ENCODE measurements around the gene CENPF.

DNA sequence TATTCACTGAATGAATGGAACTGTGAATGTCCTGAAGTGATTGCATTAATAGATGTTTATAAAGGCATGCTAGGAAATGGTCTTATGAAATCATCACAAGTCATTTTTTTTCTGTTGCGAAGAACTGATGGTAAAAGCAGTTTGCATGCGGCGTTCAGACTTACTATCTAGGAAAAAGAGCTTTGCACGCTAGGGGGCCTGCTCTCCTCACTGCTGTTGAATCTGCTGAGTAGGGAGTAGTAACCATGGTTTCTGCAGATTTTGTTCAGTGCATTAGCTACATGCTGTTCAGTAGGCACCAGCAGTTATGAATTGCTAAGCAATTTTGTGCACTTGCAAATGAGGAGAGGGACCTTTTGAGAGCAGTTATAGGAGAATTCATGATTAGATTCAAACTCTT, 57.9 kb downstream of the CENPF start:
- TF ChIP-seq BHLHE40 (IDR thresholded peaks at IDR 0.05; ENCODE audit: borderline replicate concordance) (no peak), SP1 (IDR thresholded peaks at IDR 0.05) (no peak), ELF4 (IDR thresholded peaks at IDR 0.05) (no peak), SUZ12 (IDR thresholded peaks at IDR 0.05) (no peak), TARDBP (IDR thresholded peaks at IDR 0.05) (no peak), FOXA1 (IDR thresholded peaks at IDR 0.05) (no peak), FOXM1 (IDR thresholded peaks at IDR 0.05; ENCODE audit: borderline replicate concordance) (no peak), FOXK2 (IDR thresholded peaks at IDR 0.05) (no peak), ZNF384 (IDR thresholded peaks at IDR 0.05) (no peak), CTBP1 (IDR thresholded peaks at IDR 0.05; ENCODE audit: borderline replicate concordance) (no peak), LEF1 (IDR thresholded peaks at IDR 0.05; ENCODE audit: borderline replicate concordance) (no peak), ARNT (IDR thresholded peaks at IDR 0.05) (no peak), NFRKB (IDR thresholded peaks at IDR 0.05) (no peak)
- TF ChIP-seq, protein P1, sequence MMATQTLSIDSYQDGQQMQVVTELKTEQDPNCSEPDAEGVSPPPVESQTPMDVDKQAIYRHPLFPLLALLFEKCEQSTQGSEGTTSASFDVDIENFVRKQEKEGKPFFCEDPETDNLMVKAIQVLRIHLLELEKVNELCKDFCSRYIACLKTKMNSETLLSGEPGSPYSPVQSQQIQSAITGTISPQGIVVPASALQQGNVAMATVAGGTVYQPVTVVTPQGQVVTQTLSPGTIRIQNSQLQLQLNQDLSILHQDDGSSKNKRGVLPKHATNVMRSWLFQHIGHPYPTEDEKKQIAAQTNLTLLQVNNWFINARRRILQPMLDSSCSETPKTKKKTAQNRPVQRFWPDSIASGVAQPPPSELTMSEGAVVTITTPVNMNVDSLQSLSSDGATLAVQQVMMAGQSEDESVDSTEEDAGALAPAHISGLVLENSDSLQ (IDR thresholded peaks at IDR 0.05): no peak
